ENCODE measurements around the gene CXCL16. TPM values are rescaled to one million over a fixed set of nuclear protein-coding genes. Genes with fewer than 3 reads are reported as not detected.
A peak's percentile ranks its signal among the peaks of the same experiment; 100 is the strongest.

CXCL16 gene
- total and polyA plus RNA-seq, 2 of the 13 experiments (the other 11 are each of a cell fraction or from before 2014, with no cell fraction given), result 9.4 to 101 TPM

GRCh38 chr17:4759776-4760236 is 20.1 kb upstream of the CXCL16 start (continued):
- TF ChIP-seq ZHX2 (IDR thresholded peaks at IDR 0.05; ENCODE audit: low read depth) (0 out of 2 replicates have a peak, but pooled peaks have one; percentile 49), ZHX2 (CRISPR knock-in tag; IDR thresholded peaks at IDR 0.05; ENCODE audit: borderline replicate concordance) (no peak), MZF1 (CRISPR knock-in tag; IDR thresholded peaks at IDR 0.05; ENCODE audit: borderline replicate concordance) (no peak), HOXA3 (CRISPR knock-in tag; IDR thresholded peaks at IDR 0.05) (peak; percentile 92), KLF16 (CRISPR knock-in tag; IDR thresholded peaks at IDR 0.05) (peak in 1 of 2 experiments; percentile 38; a peak in 1 of 4 replicates), E2F1 (CRISPR knock-in tag; IDR thresholded peaks at IDR 0.05) (no peak), ISX (CRISPR knock-in tag; conservative IDR thresholded peaks at IDR 0.05) (no peak), ZNF383 (CRISPR knock-in tag; IDR thresholded peaks at IDR 0.05; ENCODE audit: borderline replicate concordance) (no peak), POLR2AphosphoS2 (IDR thresholded peaks at IDR 0.05; ENCODE audit: low read depth, low read length) (no peak), DR1 (CRISPR knock-in tag; IDR thresholded peaks at IDR 0.05) (no peak), KMT2B (CRISPR knock-in tag; IDR thresholded peaks at IDR 0.05) (no peak), ZNF441 (CRISPR knock-in tag; IDR thresholded peaks at IDR 0.05; ENCODE audit: borderline replicate concordance) (no peak), MAFG (CRISPR knock-in tag; IDR thresholded peaks at IDR 0.05) (no peak), ZNF672 (CRISPR knock-in tag; IDR thresholded peaks at IDR 0.05) (no peak), THAP8 (CRISPR knock-in tag; IDR thresholded peaks at IDR 0.05; ENCODE audit: borderline replicate concordance) (no peak), BRD4 (CRISPR knock-in tag; IDR thresholded peaks at IDR 0.05) (0 out of 2 replicates have a peak, but pooled peaks have one; percentile 41), REXO4 (CRISPR knock-in tag; IDR thresholded peaks at IDR 0.05; ENCODE audit: borderline replicate concordance) (no peak), ZMYM2 (CRISPR knock-in tag; IDR thresholded peaks at IDR 0.05) (peak; percentile 91), NFE2L1 (CRISPR knock-in tag; IDR thresholded peaks at IDR 0.05; ENCODE audit: borderline replicate concordance) (no peak), SMAD9 (CRISPR knock-in tag; IDR thresholded peaks at IDR 0.05) (no peak), HDAC2 (CRISPR knock-in tag; IDR thresholded peaks at IDR 0.05) (peak; percentile 91), IRX3 (CRISPR knock-in tag; IDR thresholded peaks at IDR 0.05; ENCODE audit: borderline replicate concordance, low read depth) (no peak), IRF9 (CRISPR knock-in tag; IDR thresholded peaks at IDR 0.05; ENCODE audit: borderline replicate concordance) (no peak)

Measured in HepG2 (cell line).